BJ (cell line): ENCODE results near the gene ACTL7A. TPM values are rescaled to one million over a fixed set of nuclear protein-coding genes. Genes with fewer than 3 reads are reported as not detected.

Source experiments
- CTCF ChIA-PET: fragments of 350-600 bp; formaldehyde crosslinking; extraction: SDS; loops from one replicate; lab custom pipeline; 2021; ENCODE audit warnings: antibody characterized with exemption, inconsistent platforms; lab: Yijun Ruan, JAX
- POLR2A ChIA-PET: fragments of 300-600 bp; sonication (Branson Sonifier 250); formaldehyde crosslinking; extraction: SDS; loops from one replicate; lab custom pipeline; 2021; ENCODE audit warnings: antibody characterized with exemption; lab: Charles Lee
- DNase-seq: peaks from one replicate; pipeline ENCODE4 v3.0.0-alpha.2; 2011; ENCODE audit warnings: low read depth
- H3K27me3 ChIP-seq: 2 replicates; pipeline ENCODE4 v1.6.0; 2011; ENCODE audit warnings: low read length; ENCODE audit not compliant: control insufficient read depth, insufficient read depth
- H3K36me3 ChIP-seq: 2 replicates; pipeline ENCODE4 v1.5.1; 2011; ENCODE audit warnings: low read length; ENCODE audit not compliant: control insufficient read depth, insufficient read depth
- H3K4me3 ChIP-seq: 2 replicates; pipeline ENCODE4 v1.5.1; 2011; ENCODE audit warnings: low read depth, mild to moderate bottlenecking, control low read depth, low read length
- polyA plus RNA-seq: library from polyadenylated mRNA; depleted of rRNA; stranded (reverse); fragments of >200 nt; gene quantifications from 2 replicates; pipeline ENCODE4 v1.2.3, GENCODE V29; 2011
- TF ChIP-seq, protein P1 (sequence below): IDR thresholded peaks from 2 replicates; pipeline ENCODE4 v1.5.1; 2011; ENCODE audit warnings: low read depth, mild to moderate bottlenecking, control low read depth, inconsistent platforms, low read length, moderate library complexity; ENCODE audit not compliant: insufficient read depth

Gene ACTL7A
- polyA plus RNA-seq, 1 experiment = not detected

DNA sequence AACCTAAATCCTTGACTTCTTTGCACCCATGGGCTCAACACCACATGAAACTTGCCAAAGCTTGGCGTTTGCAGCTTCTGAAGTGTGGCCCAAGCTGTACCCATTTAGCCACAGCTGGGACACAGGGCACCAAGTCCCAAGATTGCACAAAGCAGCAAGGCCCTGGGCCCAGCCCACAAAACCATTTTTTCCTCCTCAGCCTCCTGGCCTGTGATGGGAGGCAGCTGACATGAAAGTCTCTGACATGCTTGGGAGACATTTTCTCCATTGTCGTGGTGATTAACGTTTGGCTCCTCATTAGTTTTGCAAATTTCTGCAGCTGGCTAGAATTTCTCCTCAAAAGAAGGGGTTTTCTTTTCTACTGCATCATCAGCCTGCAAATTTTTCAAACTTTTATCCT is 38.2 kb upstream of the ACTL7A start:
- no peak overlapping the region for H3K4me3 ChIP-seq
- TF ChIP-seq, protein P1, sequence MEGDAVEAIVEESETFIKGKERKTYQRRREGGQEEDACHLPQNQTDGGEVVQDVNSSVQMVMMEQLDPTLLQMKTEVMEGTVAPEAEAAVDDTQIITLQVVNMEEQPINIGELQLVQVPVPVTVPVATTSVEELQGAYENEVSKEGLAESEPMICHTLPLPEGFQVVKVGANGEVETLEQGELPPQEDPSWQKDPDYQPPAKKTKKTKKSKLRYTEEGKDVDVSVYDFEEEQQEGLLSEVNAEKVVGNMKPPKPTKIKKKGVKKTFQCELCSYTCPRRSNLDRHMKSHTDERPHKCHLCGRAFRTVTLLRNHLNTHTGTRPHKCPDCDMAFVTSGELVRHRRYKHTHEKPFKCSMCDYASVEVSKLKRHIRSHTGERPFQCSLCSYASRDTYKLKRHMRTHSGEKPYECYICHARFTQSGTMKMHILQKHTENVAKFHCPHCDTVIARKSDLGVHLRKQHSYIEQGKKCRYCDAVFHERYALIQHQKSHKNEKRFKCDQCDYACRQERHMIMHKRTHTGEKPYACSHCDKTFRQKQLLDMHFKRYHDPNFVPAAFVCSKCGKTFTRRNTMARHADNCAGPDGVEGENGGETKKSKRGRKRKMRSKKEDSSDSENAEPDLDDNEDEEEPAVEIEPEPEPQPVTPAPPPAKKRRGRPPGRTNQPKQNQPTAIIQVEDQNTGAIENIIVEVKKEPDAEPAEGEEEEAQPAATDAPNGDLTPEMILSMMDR = no peak
- POLR2A ChIA-PET = no interaction called here
- no peaks in the 10 kb centered on the region for H3K36me3 ChIP-seq
- CTCF ChIA-PET = interaction anchor here (0.9 kb wide), 1 partner anchor 10 kb away, joined by 3 read pairs; no protein-coding TSS in a partner anchor
- no peaks in the 10 kb centered on the region; the same call in 1 of the 2 replicates for H3K27me3 ChIP-seq
- no peak for DNase-seq

DNA sequence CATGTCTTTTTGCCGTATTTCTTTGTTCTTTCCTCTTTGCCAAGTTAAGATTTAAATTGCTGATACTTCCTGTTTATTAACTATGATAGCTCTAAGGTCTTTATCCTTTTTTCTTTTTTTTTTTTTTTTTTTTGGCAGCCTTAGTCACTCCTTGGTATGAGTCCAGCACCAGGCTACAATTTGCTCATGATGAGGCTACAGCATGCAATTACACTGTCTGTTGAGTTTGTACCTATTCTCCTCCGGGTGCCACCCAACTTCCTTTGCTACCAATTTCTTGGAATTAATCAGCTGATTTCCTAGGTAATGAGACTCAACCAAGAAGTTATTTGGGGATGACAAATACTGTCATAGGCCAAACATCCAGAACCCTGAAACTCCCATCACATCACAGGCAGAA is 31.8 kb upstream of the ACTL7A start:
- CTCF ChIA-PET = no interaction called here
- no peak for DNase-seq
- Histone ChIP-seq H3K36me3 (no peaks in the 10 kb centered on the region), H3K27me3 (peaks cover 4% of the 10 kb centered on the region), H3K4me3 (no peak overlapping the region)
- POLR2A ChIA-PET = no interaction called here
- TF ChIP-seq, protein P1 = no peak

DNA sequence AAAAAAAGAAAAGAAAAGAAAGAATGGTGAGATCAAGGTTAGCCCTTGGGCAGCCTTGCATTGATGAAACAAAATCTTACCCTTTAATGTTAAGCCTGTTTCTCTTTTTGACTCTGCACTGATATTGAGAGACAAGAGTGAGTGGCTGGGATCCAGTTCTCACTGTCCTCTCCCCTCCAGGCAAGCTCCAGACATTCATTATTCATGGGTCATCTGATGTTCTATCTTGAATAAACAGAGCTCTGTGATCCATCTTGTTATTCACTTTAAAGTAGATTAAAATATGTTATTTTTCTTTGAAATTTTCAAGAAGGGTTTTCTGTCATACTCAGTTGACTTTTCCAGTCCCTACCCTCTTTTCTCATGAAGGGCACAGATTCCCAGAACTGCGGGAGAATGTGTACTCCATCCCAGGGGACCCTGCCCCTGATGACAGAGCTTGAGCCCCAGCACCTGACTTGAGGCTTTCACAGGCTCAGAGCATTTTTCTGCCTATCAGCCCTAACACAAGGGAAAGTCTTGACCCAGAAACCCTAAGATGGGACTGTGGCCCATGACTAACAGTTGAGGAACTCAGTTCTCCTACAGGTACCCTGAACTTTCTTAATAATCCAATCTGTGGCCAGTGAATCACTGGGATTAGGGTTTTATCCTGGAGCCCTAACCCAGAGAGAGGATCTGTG is 30.4 kb upstream of the ACTL7A start:
- ChIA-PET POLR2A (no interaction called here), CTCF (no interaction called here)
- Histone ChIP-seq H3K36me3 (no peaks in the 10 kb centered on the region), H3K4me3 (no peak overlapping the region), H3K27me3 (peaks cover 4% of the 10 kb centered on the region; the same call in 1 of the 2 replicates)
- no peak for DNase-seq
- TF ChIP-seq, protein P1 = no peak

DNA sequence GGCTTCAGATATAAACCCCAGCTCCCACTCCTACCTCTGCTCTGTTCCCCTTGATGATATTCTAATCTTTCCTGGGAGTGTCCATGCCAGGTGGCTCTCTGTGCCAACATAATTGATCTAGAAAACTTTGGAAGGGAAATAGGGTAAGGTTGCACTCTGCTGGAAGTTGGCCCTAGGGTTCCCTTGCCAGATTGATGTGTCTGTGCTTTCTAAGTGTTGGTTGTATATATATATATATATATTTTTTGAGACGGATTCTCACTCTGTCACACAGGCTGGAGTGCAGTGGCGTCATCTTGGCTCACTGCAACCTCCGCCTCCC is 29.9 kb upstream of the ACTL7A start:
- Histone ChIP-seq H3K4me3 (no peak overlapping the region), H3K36me3 (no peaks in the 10 kb centered on the region), H3K27me3 (peaks cover 4% of the 10 kb centered on the region; the same call in 1 of the 2 replicates)
- no peak for DNase-seq
- POLR2A ChIA-PET = no interaction called here
- TF ChIP-seq, protein P1 = no peak
- CTCF ChIA-PET = no interaction called here

DNA sequence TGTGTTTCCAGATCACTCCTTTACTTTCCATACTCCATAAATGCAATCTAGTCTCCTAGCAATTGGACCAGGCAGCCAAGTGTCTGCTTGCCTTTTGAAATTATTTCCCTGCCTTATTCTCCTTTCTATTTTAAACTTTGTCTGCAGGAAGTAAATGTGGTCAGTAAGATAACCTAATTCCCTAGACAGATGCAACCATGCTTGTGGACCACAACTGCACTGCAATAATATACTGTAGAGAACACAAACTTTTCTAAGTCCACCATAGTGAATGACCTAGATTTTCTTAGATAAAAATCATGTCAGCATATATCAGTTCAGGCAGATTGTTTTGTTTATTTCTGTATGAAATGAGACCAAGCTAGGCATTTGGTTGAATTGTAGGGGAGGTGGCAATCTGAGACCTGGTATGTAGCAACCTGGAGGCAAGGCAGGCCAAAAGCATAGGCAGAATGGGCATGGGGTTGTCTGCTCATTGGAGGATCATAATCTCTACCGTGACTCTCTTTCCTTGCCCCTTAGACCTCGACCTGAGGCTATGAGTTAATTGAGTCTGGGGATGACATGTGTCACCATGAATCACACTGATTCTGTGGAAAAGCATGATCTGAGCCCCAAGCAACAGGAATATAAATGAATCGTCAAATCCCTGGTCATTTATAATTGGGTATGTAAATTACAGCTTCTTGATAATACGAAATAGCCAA is 27.0 kb upstream of the ACTL7A start:
- TF ChIP-seq, protein P1 = no peak
- CTCF ChIA-PET = interaction anchor here (0.5 to 0.9 kb wide), 2 partner anchors 24 to 65 kb away, joined by 3 read pairs; no protein-coding TSS in a partner anchor
- Histone ChIP-seq H3K36me3 (no peaks in the 10 kb centered on the region), H3K4me3 (no peak overlapping the region), H3K27me3 (peaks cover 4% of the 10 kb centered on the region; the same call in 1 of the 2 replicates)
- POLR2A ChIA-PET = no interaction called here
- no peak for DNase-seq
